Nucleus accumbens (tissue), 56 donors: ENCODE results near the gene TC2N.
"Not testable (repeated sequence)": the region's sequence is repeated elsewhere in the genome, so short reads cannot be mapped to it uniquely, and the experiment has no call there.

ENCODE experiments used
- DNase-seq, 56 donors: peaks; one replicate each; lab custom pipeline; 2025; lab: John Stamatoyannopoulos, UW

The TC2N gene

DNA sequence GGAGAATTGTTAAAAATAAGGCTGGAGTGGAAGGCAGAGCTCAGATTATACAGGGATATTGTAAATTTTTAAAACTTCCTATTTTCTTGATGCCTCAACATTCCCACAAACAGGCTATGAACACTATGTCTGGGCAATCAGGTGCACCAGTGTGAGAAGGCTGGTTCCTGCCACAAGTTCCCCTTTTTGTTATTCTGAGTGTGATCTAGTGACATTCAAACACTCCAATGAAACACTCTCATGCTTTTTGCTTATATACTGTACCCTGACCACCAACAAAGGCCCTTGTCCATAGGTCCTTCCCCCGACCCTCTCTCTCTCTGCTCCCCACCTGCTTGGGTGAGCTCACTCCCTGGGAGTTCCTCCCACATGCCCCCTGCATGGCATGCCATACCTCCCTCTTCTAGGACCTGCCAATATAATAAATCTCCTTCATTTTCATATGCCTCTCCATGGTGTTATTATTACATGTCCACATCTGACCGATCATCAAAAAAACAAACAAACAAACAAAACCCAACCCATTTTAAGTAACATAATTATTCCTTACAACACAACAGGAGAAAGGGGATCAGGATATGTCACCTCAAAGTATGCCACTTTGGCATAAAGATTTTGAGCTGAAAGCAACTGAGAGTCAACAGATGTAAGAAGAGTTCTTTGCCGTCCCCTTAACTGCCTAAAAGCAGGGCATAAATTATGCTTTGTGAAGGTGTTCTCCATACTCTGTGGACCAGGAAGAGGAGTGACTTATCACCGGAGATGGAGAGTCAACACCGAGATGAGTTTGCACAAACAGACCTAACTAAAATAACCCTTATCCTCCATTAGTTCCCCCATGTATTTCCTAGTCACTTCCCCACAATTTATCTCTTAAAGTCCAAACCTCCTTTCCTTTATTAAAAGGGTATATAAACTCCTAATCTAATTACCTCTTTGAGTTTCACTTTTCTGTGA lies 92.9 kb downstream of the TC2N start:
- no peak for DNase-seq

DNA sequence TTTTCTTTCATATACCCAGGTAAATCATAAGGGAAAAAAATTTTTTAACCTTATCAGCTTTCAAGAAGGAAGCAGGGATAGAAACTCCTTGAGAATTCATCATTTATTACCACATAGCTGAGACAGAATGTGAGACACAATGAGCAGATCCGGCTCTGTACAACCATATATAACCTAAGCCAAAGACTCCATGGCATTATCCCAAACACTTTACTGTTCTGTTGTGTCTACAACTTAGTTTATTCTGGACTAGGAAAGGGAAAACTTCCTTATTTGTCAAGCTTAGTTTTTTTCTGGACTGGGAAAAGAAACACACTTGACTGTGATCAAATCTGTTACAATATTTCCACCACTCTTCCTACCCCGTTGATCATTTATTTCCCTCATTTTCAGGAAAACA lies 97.2 kb downstream of the TC2N start:
- DNase-seq, result no peak

DNA sequence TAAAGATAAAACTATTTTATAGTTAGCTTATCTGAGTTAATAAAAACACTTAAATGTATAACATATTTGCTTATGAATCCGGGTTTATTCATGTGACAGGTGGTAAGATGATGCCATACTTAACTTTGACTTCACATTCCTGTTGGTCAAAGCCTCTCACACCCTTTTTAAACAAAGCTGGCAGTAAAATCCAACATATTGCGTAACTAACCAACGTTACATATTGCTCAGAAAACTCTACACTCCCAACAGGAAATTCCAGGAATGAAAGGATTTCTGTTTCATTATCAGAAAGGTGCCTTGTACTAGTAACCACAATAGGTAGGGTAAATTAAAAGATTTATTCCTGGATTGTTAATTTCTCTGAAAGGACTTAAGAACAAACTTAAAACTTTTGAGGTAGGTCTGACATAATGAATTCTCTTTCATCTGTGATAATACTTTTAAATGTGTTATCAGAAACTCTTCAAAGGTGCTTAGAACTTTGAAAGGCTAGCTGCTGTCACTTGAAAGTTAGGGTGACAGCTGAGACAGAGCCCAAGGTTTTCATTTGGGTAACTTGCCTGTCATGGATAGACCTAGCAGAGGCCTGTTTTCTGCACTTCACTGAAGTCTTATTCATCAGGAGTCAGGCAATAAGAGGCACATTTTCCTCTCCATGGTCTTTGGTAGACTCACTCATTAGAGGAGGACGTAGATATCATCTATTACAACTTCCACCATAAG lies 111.6 kb downstream of the TC2N start:
- DNase-seq, result no peak

DNA sequence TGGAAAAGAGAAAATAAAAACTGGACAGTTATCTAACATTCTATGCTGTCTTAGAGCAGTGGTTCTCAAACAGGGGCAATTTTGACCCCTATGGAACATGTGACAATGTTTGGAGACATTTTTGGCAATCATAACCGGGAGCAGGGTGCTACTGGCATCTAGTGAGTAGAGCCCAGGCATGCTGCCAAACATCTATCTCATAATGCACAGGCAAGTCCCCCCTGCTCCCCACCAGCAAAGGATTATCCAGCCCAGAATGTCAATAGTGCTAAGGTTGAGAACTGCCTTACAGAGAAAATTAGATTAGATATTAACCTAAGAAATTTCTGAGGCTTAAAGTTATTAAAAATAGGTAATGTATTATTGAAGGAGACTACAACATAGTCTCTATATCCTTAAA lies 112.5 kb downstream of the TC2N start:
- no peak for DNase-seq

DNA sequence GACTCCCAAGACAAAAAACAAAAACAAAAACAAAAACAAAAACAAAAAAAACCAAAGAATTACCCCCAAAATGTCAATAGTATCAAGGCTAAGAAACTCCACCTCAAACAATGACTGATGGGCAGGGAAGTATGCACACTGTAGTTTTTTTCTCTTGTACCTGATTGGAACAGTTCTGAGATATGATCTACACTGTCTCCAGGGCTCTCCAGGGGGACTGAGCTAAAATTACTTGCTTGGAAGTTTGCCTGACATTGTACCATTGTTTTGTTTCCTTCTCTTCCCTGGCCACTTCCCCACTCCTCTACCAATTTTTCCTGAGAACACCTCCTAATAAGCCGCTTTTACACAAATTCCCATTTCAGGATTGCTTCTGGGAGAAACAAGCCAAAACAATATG lies 113.2 kb downstream of the TC2N start:
- DNase-seq, result no peak

DNA sequence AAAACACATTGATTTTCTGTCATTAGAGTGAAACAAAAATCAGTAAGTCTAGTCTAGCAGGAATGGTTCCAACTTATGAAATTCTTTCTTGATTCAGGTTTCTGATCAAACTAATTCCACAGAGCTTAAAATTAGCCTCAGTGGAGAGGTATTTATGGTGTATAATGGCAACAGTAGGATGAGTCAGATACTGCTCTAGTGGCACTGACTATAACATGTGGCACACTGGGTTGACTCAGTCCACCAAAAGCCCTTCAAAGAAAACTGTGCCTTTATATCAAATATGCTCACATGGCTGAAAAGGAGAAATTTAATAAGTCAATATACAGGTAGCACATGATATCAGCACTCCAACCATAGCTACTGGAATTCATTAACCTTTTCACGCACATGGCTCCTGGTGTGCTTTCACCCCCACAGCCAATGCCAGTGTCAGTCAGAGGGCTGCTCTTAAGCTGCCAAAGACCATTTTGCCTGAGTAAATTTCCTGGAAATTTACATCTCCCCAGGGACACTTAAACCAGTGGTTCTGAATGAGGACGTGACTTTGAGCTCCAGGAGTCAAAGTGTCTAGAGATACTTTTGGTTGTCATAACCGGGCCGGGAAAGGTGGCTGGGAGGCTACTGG lies 113.7 kb downstream of the TC2N start:
- no peak for DNase-seq

DNA sequence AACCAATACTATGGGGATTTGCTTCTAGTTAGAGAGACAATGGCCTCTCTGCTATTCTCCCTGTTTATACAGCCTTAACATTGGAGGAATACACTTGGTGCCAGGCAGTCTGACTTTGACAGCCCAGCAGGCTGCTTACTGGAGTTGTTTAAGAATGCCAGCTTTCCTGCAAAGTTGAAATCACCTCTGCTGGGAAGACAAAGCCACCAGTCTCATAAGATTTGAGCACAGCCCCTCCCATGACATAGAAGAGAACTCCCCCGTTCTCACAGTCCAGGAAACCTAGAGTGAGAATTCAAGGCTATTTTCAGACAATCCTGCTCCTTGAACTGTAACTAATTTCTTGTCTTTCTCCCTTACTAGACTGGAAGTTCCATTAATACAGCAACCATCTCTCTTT lies 114.4 kb downstream of the TC2N start:
- no peak for DNase-seq

DNA sequence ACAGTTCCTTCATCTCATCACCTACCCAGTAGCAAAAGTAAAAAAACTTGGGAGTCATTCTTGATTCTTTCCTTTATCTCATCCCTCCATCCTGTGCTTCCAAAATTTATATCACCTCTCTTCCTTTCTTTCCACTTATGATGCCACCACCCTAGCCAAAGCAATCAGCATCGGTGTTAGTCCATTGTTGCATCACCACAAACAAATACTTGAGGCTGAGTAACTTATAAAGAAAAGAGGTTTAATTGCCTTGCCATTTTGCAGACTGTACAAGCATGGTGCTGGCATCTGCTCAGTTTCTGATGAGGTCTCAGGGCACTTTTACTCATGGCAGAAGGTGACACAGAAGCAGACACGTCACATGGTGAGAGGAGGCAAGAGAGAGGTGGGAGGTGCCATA lies 115.6 kb downstream of the TC2N start:
- no peak for DNase-seq

DNA sequence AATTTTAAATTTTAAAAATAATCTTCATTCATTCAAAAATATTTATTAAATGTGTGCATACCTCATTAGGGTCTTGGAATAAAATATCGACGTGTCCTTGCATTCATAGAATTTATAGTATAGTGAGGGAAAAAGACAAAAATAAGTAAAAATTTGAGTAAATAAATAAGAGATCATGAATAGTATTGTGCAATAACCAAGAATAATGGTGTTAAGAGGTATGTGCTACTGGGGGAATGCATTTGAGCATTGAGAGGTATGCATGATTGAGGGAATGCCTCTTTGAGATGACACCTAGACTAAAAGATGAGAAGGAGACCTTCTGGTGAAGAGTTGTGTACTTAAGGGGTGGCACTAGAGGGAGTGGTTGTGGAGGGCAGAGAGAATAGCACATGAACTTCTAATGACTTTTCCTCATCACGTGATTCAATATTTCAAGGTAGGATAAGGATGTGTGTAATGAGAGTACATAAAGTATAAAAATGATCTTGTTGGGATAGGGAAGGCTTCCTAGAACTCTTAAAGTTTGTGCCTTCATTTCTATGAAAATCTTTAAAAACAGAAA lies 116.6 kb downstream of the TC2N start:
- DNase-seq, result no peak

DNA sequence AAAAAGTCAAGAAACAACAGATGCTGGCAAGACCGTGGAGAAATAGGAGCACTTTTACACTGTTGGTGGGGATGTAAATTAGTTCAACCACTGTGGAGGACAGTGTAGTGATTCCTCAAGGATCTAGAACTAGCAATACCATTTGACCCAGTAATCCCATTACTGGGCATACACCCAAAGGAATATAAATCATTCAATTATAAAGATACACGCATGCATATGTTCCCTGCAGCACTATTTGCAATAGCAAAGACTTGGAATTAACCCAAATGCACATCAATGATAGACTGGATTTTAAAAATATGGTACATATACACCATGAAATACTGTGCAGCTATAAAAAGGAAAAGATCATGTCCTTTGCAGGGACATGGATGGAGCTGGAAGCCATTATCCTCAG lies 117.5 kb downstream of the TC2N start:
- no peak for DNase-seq

DNA sequence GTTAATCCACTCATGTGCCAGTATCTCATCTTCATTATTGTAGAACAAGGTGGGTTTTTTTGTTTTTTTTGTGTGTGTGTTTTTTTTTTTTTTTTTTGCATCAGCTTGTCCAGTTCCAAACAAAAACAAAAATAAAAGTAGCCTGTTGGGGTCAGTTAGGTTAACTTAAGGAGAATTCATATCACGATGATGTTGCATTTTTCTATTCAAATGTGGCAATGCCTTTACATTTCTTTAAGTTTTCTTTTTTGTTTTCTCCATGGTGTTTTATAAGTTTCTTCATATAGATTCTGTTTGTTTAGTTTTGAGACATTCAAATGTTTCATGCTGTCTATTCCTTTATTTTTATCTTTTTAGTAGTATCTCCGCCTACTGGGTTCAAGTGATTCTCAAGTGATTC lies 119.3 kb downstream of the TC2N start:
- DNase-seq, result no peak

DNA sequence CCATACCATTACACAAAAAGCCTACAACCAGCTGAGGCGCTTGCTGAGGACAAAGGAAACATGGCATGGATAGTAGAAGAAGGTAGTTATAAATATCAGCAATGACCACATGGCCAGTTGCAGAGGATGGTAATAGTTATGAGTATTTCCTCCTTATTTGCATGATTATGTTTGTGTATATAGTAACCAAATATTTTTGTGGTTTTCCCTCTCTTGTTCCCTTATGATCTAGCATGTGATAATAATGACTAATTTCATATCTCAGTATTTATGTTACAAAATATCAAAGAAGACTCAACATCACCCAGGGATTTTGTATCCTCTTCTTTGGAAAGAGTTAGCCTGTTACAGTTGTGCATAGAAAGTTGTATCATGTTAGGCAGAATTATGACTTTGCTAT lies 122.0 kb downstream of the TC2N start:
- DNase-seq, result no peak

DNA sequence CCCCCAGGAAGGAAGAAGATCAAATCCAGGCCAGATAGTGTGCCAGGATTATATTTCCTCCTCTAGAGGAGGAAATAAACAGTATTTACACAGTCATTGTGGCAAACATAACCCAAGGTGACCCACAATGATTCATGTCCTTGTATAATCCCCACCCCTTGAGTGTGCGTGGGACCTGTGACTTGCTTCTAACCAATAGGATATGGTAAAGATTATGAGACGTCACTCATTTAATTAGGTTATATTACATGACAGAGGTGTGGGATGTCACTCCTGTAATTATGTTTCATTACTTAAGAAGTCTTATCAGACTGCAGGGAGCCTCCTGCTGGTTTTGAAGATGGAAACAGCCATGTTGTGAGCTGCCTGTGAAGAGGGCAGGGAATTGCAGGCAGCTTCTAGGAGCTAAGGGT lies 123.3 kb downstream of the TC2N start:
- DNase-seq, result no peak

DNA sequence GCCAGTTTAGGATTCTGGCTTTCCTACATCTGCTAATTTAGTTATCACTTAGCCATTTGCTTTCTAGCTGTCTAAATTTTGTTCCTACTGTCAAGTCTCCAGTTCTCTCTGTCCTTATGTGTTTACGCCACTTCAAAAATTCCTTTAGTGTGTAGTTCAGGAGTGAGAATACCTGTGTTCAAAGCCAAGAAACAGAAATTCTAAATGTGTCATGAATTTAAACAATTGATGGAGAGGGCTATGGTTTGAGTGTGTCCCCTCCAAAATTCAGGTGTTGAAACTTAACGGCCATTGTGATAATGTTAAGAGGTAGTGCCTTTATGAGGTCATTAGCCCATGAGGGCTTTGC lies 124.1 kb downstream of the TC2N start:
- DNase-seq, result no peak

DNA sequence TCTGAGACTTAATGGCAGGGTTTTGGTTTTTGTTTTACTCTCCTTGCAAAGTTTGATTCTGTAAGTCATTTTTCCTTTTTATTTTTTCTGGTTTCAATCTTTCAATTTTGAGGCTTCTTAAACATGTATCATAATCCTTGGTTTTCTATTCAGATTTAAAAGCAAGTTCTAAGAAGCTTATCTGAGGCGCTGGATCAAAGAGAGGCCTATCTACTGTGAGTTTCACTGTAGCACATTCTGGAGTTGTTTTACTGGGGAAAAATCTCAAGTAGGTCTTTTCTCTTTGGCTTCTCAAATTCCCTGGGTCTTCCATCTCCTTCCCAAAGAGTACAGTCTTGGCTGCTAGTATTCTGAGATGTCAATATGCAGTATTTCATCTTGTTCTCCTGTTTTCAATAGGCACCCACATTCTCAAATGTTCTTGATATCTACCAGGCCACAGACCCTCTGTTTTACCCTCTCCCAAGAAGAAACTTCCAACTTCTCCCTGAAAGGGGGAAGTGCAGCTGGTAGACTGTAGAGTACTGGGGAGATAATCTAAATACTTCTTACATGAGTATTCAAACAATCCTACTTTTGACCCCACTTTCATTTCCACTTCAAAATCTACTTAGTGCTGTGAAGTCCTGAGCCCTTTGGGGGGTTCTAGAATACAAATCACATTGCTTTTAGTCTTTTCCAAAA lies 124.6 kb downstream of the TC2N start:
- DNase-seq, result no peak

DNA sequence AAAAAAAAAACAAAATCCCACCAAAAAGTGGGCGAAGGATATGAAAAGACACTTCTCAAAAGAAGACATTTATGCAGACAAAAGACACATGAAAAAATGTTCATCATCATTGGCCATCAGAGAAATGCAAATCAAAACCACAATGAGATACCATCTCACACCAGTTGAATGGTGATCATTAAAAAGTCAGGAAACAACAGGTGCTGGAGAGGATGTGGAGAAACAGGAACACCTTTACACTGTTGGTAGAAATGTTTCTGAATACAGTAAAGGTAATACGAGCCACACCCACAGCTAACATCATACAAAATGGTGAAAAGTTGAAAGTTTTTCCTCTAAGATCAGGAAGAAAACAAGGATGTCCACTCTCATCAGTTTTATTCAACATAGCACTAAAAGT lies 127.5 kb downstream of the TC2N start:
- DNase-seq, result not testable (repeated sequence)

DNA sequence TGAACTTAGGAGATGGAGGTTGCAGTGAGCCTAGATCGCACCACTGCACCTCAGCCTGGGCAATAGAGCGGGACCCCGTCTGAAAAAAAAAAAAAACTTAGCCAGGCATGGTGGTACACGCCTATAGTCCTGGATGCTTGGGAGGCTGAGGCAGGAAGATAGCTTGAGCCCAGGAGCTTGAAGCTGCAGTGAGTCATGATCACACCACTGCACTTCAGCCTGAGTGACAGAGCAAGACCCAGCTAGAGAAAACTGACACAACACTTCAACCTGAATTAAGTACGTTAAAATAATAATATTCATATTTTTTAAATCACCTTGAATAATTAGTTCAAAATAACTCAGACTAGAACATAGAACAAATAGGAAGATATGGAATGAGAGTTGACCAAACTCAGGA lies 129.7 kb downstream of the TC2N start:
- DNase-seq, result no peak

DNA sequence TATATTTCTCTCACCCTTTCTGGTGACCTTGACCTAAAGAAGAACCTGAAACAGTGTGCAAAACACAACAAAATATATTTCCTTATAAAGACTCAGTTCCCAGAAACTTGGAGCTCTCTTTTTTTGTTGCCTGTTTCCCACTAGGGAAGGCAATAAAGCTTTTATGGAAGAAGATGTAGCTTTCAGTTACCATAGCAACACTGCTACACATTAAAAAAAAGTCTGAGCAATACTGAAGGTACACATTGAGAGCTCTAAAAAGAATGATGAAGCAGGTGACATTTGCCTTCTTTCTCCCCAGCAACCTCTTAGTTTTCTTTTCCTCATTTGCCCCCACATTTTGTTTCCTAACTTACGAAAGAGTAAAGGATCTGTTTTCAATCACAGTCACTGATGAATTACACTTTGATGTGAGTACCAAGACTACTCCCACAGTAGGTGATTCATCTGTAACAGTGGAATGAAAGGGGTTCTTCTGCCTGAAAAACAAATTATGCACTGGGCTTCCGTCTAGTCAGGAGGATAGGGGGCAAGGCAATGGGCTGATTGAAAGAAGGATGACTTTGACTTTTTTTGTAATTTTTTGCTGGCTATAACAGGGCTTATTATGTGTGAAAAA lies 134.4 kb downstream of the TC2N start:
- no peak for DNase-seq

DNA sequence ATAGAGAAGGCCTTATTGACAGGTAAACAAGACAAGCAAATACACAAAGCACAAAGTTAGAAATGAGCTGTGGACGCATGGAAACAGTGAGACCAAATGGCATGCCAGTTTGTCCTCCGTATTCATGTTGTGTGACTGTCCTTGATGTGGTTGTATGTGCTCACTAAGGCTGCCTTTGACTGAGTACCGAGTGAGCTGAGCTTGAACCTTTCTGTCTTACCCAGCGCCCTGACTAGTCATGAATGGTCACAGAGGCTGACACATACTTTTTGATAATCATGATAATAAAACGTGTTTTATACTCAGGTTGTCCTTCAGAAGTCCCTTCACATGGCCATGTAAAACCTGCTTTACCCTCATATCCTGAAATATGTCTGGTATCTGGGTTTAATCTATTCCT lies 134.9 kb downstream of the TC2N start:
- DNase-seq, result no peak

DNA sequence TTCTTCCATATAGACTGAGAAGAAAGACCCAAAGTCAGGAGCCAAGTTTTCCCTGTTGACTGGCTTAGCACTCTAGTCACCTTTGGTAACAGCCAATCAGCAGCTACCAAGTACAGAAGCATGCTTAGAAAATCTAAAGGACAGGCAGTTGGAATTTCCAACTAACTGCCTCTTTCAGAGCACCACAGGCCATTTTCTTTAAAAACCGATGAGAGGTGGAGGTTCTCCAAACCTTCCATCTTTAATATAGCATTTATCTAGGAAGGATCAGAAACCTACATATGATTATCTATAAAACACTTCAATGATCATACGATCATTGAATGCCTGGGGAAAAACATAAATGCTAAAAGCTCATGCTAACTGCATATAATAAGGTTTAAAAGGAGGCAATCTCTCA lies 135.3 kb downstream of the TC2N start, which contains the start of gene CATSPERB:
TSS of gene CATSPERB (minus strand) at position 101 of the 400 bp plus-strand sequence. CDS start 2,607 bp downstream, outside the sequence.
- no peak for DNase-seq
